ENCODE results near the gene STARD3. TPM values are rescaled to one million over a fixed set of nuclear protein-coding genes. Genes with fewer than 3 reads are reported as not detected.

STARD3 gene
- total RNA-seq, 1 donor from 2014 or later, result 50.2 TPM

GRCh38 chr17:39669897-39670735 lies 33.2 kb downstream of the STARD3 start:
- DNase-seq (ENCODE audit: extremely low read depth, low read depth, low spot score), result no peak

GRCh38 chr17:39670746-39671145 lies 33.8 kb downstream of the STARD3 start:
- DNase-seq (ENCODE audit: extremely low read depth, low read depth, low spot score), result no peak

- DNase-seq (ENCODE audit: extremely low read depth, low read depth, low spot score), result no peak
These were observed 34.9 kb downstream of the STARD3 start for GRCh38 chr17:39671651-39672521.

GRCh38 chr17:39672522-39673334 lies 35.8 kb downstream of the STARD3 start:
- no peak for DNase-seq (ENCODE audit: extremely low read depth, low read depth, low spot score)

GRCh38 chr17:39673335-39674081 lies 36.6 kb downstream of the STARD3 start:
- no peak for DNase-seq (ENCODE audit: extremely low read depth, low read depth, low spot score)

GRCh38 chr17:39674179-39674578 lies 37.2 kb downstream of the STARD3 start:
- no peak for DNase-seq (ENCODE audit: extremely low read depth, low read depth, low spot score)

GRCh38 chr17:39674702-39675389 lies 37.9 kb downstream of the STARD3 start:
- no peak for DNase-seq (ENCODE audit: extremely low read depth, low read depth, low spot score)

GRCh38 chr17:39675390-39676082 lies 38.6 kb downstream of the STARD3 start:
- DNase-seq (ENCODE audit: extremely low read depth, low read depth, low spot score), result no peak

GRCh38 chr17:39676198-39676819 lies 39.4 kb downstream of the STARD3 start:
- DNase-seq (ENCODE audit: extremely low read depth, low read depth, low spot score), result no peak

GRCh38 chr17:39677072-39677471 lies 40.1 kb downstream of the STARD3 start:
- DNase-seq (ENCODE audit: extremely low read depth, low read depth, low spot score), result no peak

GRCh38 chr17:39677542-39678339 lies 40.8 kb downstream of the STARD3 start:
- DNase-seq (ENCODE audit: extremely low read depth, low read depth, low spot score), result no peak

- no peak for DNase-seq (ENCODE audit: extremely low read depth, low read depth, low spot score)
These were observed 41.6 kb downstream of the STARD3 start for GRCh38 chr17:39678340-39679116.

GRCh38 chr17:39679521-39680192 lies 42.7 kb downstream of the STARD3 start:
- no peak for DNase-seq (ENCODE audit: extremely low read depth, low read depth, low spot score)

GRCh38 chr17:39683295-39683939 lies 46.5 kb downstream of the STARD3 start:
- no peak for DNase-seq (ENCODE audit: extremely low read depth, low read depth, low spot score)

- no peak for DNase-seq (ENCODE audit: extremely low read depth, low read depth, low spot score)
These were observed 47.6 kb downstream of the STARD3 start for GRCh38 chr17:39684369-39685192.

Data from glomerular endothelial cell (primary cell).